ENCODE results near the gene SNX33.

- TF ChIP-seq TEAD4 (CRISPR knock-in tag; IDR thresholded peaks at IDR 0.05) (no peak), CTCF (IDR thresholded peaks at IDR 0.05) (no peak), ZNF219 (CRISPR knock-in tag; IDR thresholded peaks at IDR 0.05; ENCODE audit: borderline replicate concordance) (no peak), NFE2L1 (CRISPR knock-in tag; IDR thresholded peaks at IDR 0.05) (no peak), FOXJ3 (CRISPR knock-in tag; IDR thresholded peaks at IDR 0.05; ENCODE audit: borderline replicate concordance) (no peak), NR3C1 (CRISPR knock-in tag; conservative IDR thresholded peaks at IDR 0.05; ENCODE audit: low read depth) (no peak), ATF2 (CRISPR knock-in tag; IDR thresholded peaks at IDR 0.05; ENCODE audit: borderline replicate concordance, low read depth) (no peak), TCF7 (CRISPR knock-in tag; IDR thresholded peaks at IDR 0.05; ENCODE audit: low read depth) (no peak), HMGXB4 (CRISPR knock-in tag; IDR thresholded peaks at IDR 0.05) (no peak), ZNF263 (CRISPR knock-in tag; IDR thresholded peaks at IDR 0.05; ENCODE audit: low read depth) (no peak), ZNF121 (CRISPR knock-in tag; IDR thresholded peaks at IDR 0.05) (no peak), USF2 (CRISPR knock-in tag; IDR thresholded peaks at IDR 0.05) (no peak), IRF1 (CRISPR knock-in tag; IDR thresholded peaks at IDR 0.05) (no peak)
These were observed 13.5 kb downstream of the SNX33 start for GRCh38 chr15:75661100-75661755.

Measured in WTC11 (cell line).